Adrenal gland (tissue), 12 donors: Measurements from ENCODE around the gene LAMA1. TPM values are rescaled to one million over a fixed set of nuclear protein-coding genes. Genes with fewer than 3 reads are reported as not detected.

Experiments
- DNase-seq, 7 donors: peaks; one replicate each; pipeline ENCODE4 v3.0.0-alpha.2; 2019 to 2020
- H3K27ac ChIP-seq, 5 donors: fragments of 200-600 bp; sonication (generic) in 4 of 5; 1 replicate in 3 of 5; 2 replicates in 2 of 5; pipeline versions ENCODE4 v1.5.1 to v1.8.0; 2016 to 2020; ENCODE audit warnings: mild to moderate bottlenecking in 1 of 5
- H3K27me3 ChIP-seq: fragments of 200-600 bp; 2 replicates; pipeline ENCODE4 v1.8.0; 2021
- H3K36me3 ChIP-seq, 2 donors: fragments of 200-600 bp; replicated peaks in 1 of 2; 1 replicate in 1 of 2; 2 replicates in 1 of 2; pipeline versions ENCODE4 v1.5.1 to v1.8.0; 2018 to 2022
- H3K4me1 ChIP-seq, 2 donors: fragments of 200-600 bp; replicated peaks in 1 of 2; 1 replicate in 1 of 2; 2 replicates in 1 of 2; pipeline versions ENCODE4 v1.5.1 to v1.8.0; 2018 to 2021
- H3K4me3 ChIP-seq, 4 donors: fragments of 200-600 bp; sonication (generic) in 3 of 4; one replicate each; pipeline ENCODE4 v1.5.1; 2016 to 2018
- H3K9me3 ChIP-seq, 3 donors: fragments of 200-600 bp; sonication (generic) in 1 of 3; replicated peaks in 1 of 3; 1 replicate in 2 of 3; 2 replicates in 1 of 3; pipeline versions ENCODE4 v1.5.1 to v1.8.0; 2016 to 2021
- CTCF ChIP-seq, 6 experiments: fragments of 450-650 bp in 4 of 6; fragments of 200-600 bp in 2 of 6; sonication (generic) in 1 of 6; IDR thresholded peaks; 1 replicate in 5 of 6; 2 replicates in 1 of 6; pipeline versions ENCODE4 v1.5.1 to v1.8.0; 2016 to 2021; ENCODE audit warnings: antibody characterized with exemption in 6 of 6, mild to moderate bottlenecking in 2 of 6, moderate library complexity in 1 of 6
- POLR2A ChIP-seq, 2 donors: fragments of 450-650 bp; IDR thresholded peaks; one replicate each; pipeline ENCODE4 v1.6.1; 2017; ENCODE audit warnings: antibody characterized with exemption in 2 of 2, mild to moderate bottlenecking in 2 of 2, moderate library complexity in 1 of 2
- WGBS, 4 donors: extraction: QIAGEN DNeasy Blood & Tissue Kit in 2 of 4; methylation state at CpG; one replicate each; pipeline versions ENCODE4 v1.1.5 to v1.1.7; 2013 to 2017; 5-methylcytosine and 5-hydroxymethylcytosine counted together
- intact Hi-C, 2 donors: fragments of 100-400 bp; cut with DNase I; formaldehyde crosslinking; loops; one replicate each; pipeline versions ENCODE4 v1.14.1 to v1.15.0; 2022 to 2023
- polyA plus RNA-seq, 3 donors: library from polyadenylated mRNA; stranded (reverse); fragments of 200-250 nt in 2 of 3; fragments of 350-450 nt in 1 of 3; fragmentation: Illumina TruSeq in 1 of 3; extraction: RNeasy Lipid Tissue Mini Kit (QIAGEN cat#74804) in 1 of 3; gene quantifications; one replicate each; pipeline ENCODE4 v1.2.3, GENCODE V29; 2013 to 2014
- total RNA-seq, 9 donors: library from RNA; depleted of rRNA in 4 of 9; stranded (reverse); fragments of >200 nt in 4 of 9; fragments of 120-200 nt in 1 of 9; fragmentation: NEBNext Ultra II Directional in 1 of 9; extraction: Animal tissue kit (Norgen Biotek cat#: 25700) in 1 of 9; gene quantifications; one replicate each; pipeline versions ENCODE4 v1.1.0 to v1.2.4, GENCODE V29; 2013 to 2023
- donor health status: healthy with polysubstance abuse.
- donor health status: Bipolar disorder and iron deficiency.
- donor health status: DM: yes; HTN: yes; CAD: no.
- donor health status: DM: no; HTN: no; CAD: no.
- donor health status: DM: no; HTN: no; CAD: no.
- donor health status: DM: yes; HTN: yes; CAD: no.

The LAMA1 gene
- total and polyA plus RNA-seq, 12 donors = 0.07 to 0.55 (median 0.17) TPM

GRCh38 chr18:6994771-6995430 lies 122.7 kb downstream of the LAMA1 start:
- Histone ChIP-seq H3K36me3 (no peaks in the 10 kb centered on the region), H3K4me3 (no peak overlapping the region), H3K9me3 (no peaks in the 10 kb centered on the region), H3K27me3 (no peaks in the 10 kb centered on the region), H3K27ac (no peak overlapping the region), H3K4me1 (no peaks in the 10 kb centered on the region)
- WGBS, 4 donors = 48 to 62% (median 56%) methylated on average over 7 of the region's 7 CpGs
- intact Hi-C loops = no loop called here
- no peak for DNase-seq
- no peak for TF ChIP-seq CTCF (IDR thresholded peaks at IDR 0.05)
- TF ChIP-seq POLR2A (IDR thresholded peaks at IDR 0.05) = no peak

GRCh38 chr18:6994056-6994770 lies 123.4 kb downstream of the LAMA1 start:
- no peak overlapping the region for H3K4me3 ChIP-seq
- intact Hi-C loops = no loop called here
- no peaks in the 10 kb centered on the region for H3K4me1 ChIP-seq
- no peak for TF ChIP-seq POLR2A (IDR thresholded peaks at IDR 0.05)
- TF ChIP-seq CTCF (IDR thresholded peaks at IDR 0.05) = no peak
- no peaks in the 10 kb centered on the region for H3K27me3 ChIP-seq
- DNase-seq = no peak
- H3K27ac ChIP-seq = no peak overlapping the region
- no peaks in the 10 kb centered on the region for H3K36me3 ChIP-seq
- no peaks in the 10 kb centered on the region for H3K9me3 ChIP-seq
- 73 to 84% (median 81%) methylated on average over 7 of the region's 7 CpGs for WGBS, 4 donors

GRCh38 chr18:6992761-6993160 lies 124.8 kb downstream of the LAMA1 start:
- H3K36me3 ChIP-seq = no peaks in the 10 kb centered on the region
- H3K4me1 ChIP-seq = no peaks in the 10 kb centered on the region
- no peak overlapping the region for H3K27ac ChIP-seq
- H3K9me3 ChIP-seq = no peaks in the 10 kb centered on the region
- DNase-seq = no peak
- TF ChIP-seq CTCF (IDR thresholded peaks at IDR 0.05) = no peak
- TF ChIP-seq POLR2A (IDR thresholded peaks at IDR 0.05) = no peak
- H3K4me3 ChIP-seq = no peak overlapping the region
- no peaks in the 10 kb centered on the region for H3K27me3 ChIP-seq
- intact Hi-C loops = no loop called here

GRCh38 chr18:6983366-6983765 lies 134.2 kb downstream of the LAMA1 start:
- DNase-seq = no peak
- H3K9me3 ChIP-seq = no peaks in the 10 kb centered on the region

More at GRCh38 chr18:6983366-6983765, 134.2 kb downstream of the LAMA1 start:
- Histone ChIP-seq H3K36me3 (no peaks in the 10 kb centered on the region), H3K4me3 (no peak overlapping the region), H3K27ac (no peak overlapping the region), H3K4me1 (no peaks in the 10 kb centered on the region), H3K27me3 (no peaks in the 10 kb centered on the region)
- WGBS, 4 donors = 74 to 89% (median 84%) methylated on average over 7 of the region's 7 CpGs
- intact Hi-C loops = no loop called here
- no peak for TF ChIP-seq POLR2A (IDR thresholded peaks at IDR 0.05)
- no peak for TF ChIP-seq CTCF (IDR thresholded peaks at IDR 0.05)
